HG02973 (cell line): ENCODE data around the gene YEATS4.
A peak's percentile ranks its signal among the peaks of the same experiment; 100 is the strongest.
"Not testable (repeated sequence)": the region's sequence is repeated elsewhere in the genome, so short reads cannot be mapped to it uniquely, and the experiment has no call there.

Experiments
- ATAC-seq: cut with Tn5 transposase; IDR thresholded peaks from one replicate; pipeline ENCODE4 v1.9.1; 2021; ENCODE audit warnings: moderate library complexity; ENCODE audit not compliant: unreplicated experiment

The YEATS4 gene

GRCh38 chr12:69359531-69360347, at the start of gene YEATS4:
Gene YEATS4 (plus strand): TSS chr12:69359743. CDS start chr12:69359973, 230 bp downstream.
- peak; percentile 78 for ATAC-seq

- ATAC-seq: no peak
These were observed 46.3 kb upstream of the YEATS4 start for GRCh38 chr12:69313209-69313608.

GRCh38 chr12:69316784-69317183, 42.8 kb upstream of the YEATS4 start:
- not testable (repeated sequence) for ATAC-seq

- ATAC-seq: not testable (repeated sequence)
These were observed 42.3 kb upstream of the YEATS4 start for GRCh38 chr12:69317233-69317632.

- no peak for ATAC-seq
These were observed 41.3 kb upstream of the YEATS4 start for GRCh38 chr12:69318225-69318624.

GRCh38 chr12:69321351-69321750, 38.2 kb upstream of the YEATS4 start:
- ATAC-seq: no peak

- peak; percentile 95 for ATAC-seq
These were observed 34.6 kb upstream of the YEATS4 start for GRCh38 chr12:69324797-69325466.

- no peak for ATAC-seq
These were observed 31.1 kb upstream of the YEATS4 start for GRCh38 chr12:69328426-69328825.

- ATAC-seq: no peak
These were observed 29.7 kb upstream of the YEATS4 start for GRCh38 chr12:69329669-69330428.

GRCh38 chr12:69330475-69331473, 28.8 kb upstream of the YEATS4 start:
- peak; percentile 57 for ATAC-seq

- ATAC-seq: no peak
These were observed 28.0 kb upstream of the YEATS4 start for GRCh38 chr12:69331519-69331908.

GRCh38 chr12:69331909-69332684, 27.4 kb upstream of the YEATS4 start:
- ATAC-seq: no peak

GRCh38 chr12:69332815-69333358, 26.7 kb upstream of the YEATS4 start:
- ATAC-seq: no peak

GRCh38 chr12:69334158-69334557, 25.4 kb upstream of the YEATS4 start:
- no peak for ATAC-seq

GRCh38 chr12:69337311-69338090, 22.0 kb upstream of the YEATS4 start:
- ATAC-seq: no peak

- ATAC-seq: no peak
These were observed 21.3 kb upstream of the YEATS4 start for GRCh38 chr12:69338120-69338859.

- ATAC-seq: no peak
These were observed 20.6 kb upstream of the YEATS4 start for GRCh38 chr12:69338936-69339335.

GRCh38 chr12:69339999-69340398, 19.5 kb upstream of the YEATS4 start:
- no peak for ATAC-seq
